NB4 (cell line): Measurements from ENCODE around the gene PHF20.
A peak's percentile ranks its signal among the peaks of the same experiment; 100 is the strongest.

Source experiments
- TF ChIP-seq, protein P1 (sequence below): IDR thresholded peaks from one replicate; pipeline ENCODE4 v1.5.1; 2012; ENCODE audit warnings: low read depth, low read length
- TF ChIP-seq, protein P2 (sequence below): IDR thresholded peaks from 2 replicates; pipeline ENCODE4 v1.6.1; 2011; ENCODE audit warnings: low read depth, low read length

DNA sequence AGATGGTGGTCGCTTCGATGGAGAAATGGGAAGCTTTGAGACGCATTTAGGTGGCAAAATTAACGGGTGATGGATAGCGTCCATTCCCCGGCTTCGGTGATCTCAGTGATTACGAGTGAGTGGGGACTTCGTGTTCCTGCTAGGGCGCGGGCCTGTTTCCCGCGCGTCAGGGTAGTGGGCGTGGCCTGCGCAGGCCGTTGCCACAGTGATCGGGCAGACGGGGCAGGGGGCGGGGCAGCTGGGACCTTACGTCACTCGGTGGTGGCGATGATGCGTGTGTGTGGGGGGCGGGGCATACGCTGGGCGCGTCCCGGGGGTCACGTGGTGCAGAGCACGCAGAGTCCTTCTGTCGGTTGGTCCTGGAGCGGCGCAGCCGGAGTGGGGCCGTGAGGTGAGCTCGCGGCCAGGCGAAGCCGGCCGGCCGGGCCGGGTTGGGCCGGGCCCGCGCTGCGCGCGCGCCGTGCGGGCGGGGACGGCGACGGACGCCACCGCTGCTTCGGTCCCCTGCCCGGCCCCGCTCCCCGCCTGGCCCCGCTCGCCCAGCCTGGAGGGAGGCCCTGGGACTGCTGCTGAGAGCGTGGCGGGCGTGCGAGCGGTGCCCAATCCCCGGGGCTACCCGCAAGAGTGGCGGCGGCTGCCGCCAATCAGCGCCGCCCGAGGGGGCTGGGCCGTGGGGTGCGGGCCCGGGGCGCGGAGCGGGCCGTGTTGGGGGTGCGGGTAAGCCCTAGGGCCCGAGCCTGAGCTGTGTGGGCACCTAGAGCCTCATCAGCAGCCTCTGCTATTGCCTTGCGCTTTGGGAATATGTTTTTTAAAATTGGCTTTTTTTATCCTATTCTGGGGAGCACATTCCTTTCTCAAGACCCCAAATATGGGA, at the start of gene PHF20:
- TF ChIP-seq, protein P1, sequence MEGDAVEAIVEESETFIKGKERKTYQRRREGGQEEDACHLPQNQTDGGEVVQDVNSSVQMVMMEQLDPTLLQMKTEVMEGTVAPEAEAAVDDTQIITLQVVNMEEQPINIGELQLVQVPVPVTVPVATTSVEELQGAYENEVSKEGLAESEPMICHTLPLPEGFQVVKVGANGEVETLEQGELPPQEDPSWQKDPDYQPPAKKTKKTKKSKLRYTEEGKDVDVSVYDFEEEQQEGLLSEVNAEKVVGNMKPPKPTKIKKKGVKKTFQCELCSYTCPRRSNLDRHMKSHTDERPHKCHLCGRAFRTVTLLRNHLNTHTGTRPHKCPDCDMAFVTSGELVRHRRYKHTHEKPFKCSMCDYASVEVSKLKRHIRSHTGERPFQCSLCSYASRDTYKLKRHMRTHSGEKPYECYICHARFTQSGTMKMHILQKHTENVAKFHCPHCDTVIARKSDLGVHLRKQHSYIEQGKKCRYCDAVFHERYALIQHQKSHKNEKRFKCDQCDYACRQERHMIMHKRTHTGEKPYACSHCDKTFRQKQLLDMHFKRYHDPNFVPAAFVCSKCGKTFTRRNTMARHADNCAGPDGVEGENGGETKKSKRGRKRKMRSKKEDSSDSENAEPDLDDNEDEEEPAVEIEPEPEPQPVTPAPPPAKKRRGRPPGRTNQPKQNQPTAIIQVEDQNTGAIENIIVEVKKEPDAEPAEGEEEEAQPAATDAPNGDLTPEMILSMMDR: no peak
- TF ChIP-seq, protein P2, sequence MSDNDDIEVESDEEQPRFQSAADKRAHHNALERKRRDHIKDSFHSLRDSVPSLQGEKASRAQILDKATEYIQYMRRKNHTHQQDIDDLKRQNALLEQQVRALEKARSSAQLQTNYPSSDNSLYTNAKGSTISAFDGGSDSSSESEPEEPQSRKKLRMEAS: peak; percentile 98
